Measurements from ENCODE around the gene AFAP1. TPM values are rescaled to one million over a fixed set of nuclear protein-coding genes. Genes with fewer than 3 reads are reported as not detected.

Gene AFAP1
- total and polyA plus RNA-seq, 2 of the 8 experiments (the other 6 are each of a cell fraction or from before 2014, with no cell fraction given): 3.6 to 18.2 TPM

DNA sequence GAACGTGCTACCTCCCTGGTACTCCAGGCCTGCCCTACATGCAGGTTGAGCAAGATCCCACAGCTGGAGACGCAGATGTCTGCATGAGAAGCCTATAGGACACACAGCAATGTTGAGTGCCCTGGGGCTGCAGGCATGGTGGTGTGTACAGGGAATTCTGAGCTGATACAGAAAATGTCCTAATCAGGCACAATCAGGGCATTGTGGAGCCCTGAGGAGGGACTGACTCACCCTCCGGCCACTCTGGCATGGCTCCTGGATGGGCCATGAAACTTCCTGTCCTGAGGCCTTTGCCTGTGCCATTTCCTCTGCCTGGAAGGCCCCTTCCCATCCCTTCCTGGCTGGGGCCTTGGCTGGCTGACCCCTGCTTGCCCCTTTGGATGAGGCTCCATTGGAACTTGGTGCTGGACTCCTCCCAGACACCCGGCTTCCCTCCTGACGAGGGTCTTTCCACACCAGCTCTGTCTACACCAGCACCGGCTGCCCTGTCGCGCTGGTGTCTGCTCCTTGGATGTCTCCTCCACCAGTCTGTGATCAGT, 16.7 kb upstream of the AFAP1 start:
- 0 out of 2 replicates have a peak overlapping the region, but pooled peaks have one; percentile 61 for H2BK20ac ChIP-seq (ENCODE audit: low read length)
- H3K27ac ChIP-seq (ENCODE audit: low read depth, low read length): no peak overlapping the region
- FAIRE-seq (no peak), DNase-seq (ENCODE audit: low read depth in 1 of 2, low spot score in 2 of 2) (no peak)
- no peaks in the 10 kb centered on the region for H3K27me3 ChIP-seq (replicated peaks in 1 of 4; ENCODE audit: control insufficient read depth in 3 of 4, extremely low read depth in 1 of 4, insufficient read depth in 3 of 4, low read length in 3 of 4)
- H2AK5ac ChIP-seq (ENCODE audit: low read depth, low read length): no peak overlapping the region
- H4K20me1 ChIP-seq (replicated peaks in 1 of 2; ENCODE audit: control insufficient read depth in 1 of 2, insufficient read depth in 2 of 2, low read length in 2 of 2): no peaks in the 10 kb centered on the region
- peaks cover 3 to 10% (median 7%) of the 10 kb centered on the region in 4 experiments for H3K4me1 ChIP-seq (replicated peaks in 1 of 4; ENCODE audit: control insufficient read depth in 3 of 4, insufficient read depth in 4 of 4, low read length in 3 of 4)
- no peak overlapping the region for H4K5ac ChIP-seq (ENCODE audit: insufficient read length, low read depth, low read length)
- no peak overlapping the region for H4K8ac ChIP-seq (ENCODE audit: extremely low read depth, insufficient read depth, low read length)
- H3K56ac ChIP-seq (replicated peaks; ENCODE audit: insufficient read length, low read depth, low read length): no peak overlapping the region
- H2BK15ac ChIP-seq (ENCODE audit: low read length): no peak overlapping the region; the same call in 1 of the 2 replicates
- no peak overlapping the region for H2BK120ac ChIP-seq (replicated peaks; ENCODE audit: low read depth, low read length)
- H3K79me2 ChIP-seq (ENCODE audit: control insufficient read depth in 1 of 2, insufficient read depth in 2 of 2, low read length in 2 of 2): no peaks in the 10 kb centered on the region
- H3K18ac ChIP-seq (ENCODE audit: extremely low read depth, low read length): no peak overlapping the region; the same call in 1 of the 2 replicates
- no peaks in the 10 kb centered on the region for H3K36me3 ChIP-seq (ENCODE audit: control insufficient read depth in 2 of 4, insufficient read depth in 4 of 4, low read length in 3 of 4)
- no peaks in the 10 kb centered on the region for H3K79me1 ChIP-seq (ENCODE audit: low read depth, low read length)
- no peak overlapping the region for H3K4me2 ChIP-seq (ENCODE audit: insufficient read depth in 1 of 2, low read depth in 2 of 2, low read length in 2 of 2)
- H3K14ac ChIP-seq (ENCODE audit: insufficient read length): no peak overlapping the region
- no peak overlapping the region for H2AFZ ChIP-seq (ENCODE audit: low read length)
- H3K4ac ChIP-seq (replicated peaks; ENCODE audit: insufficient read length, low read depth, low read length): no peak overlapping the region
- no peaks in the 10 kb centered on the region for H3K9me3 ChIP-seq (ENCODE audit: insufficient read depth in 2 of 2, low read depth in 1 of 2, low read length in 1 of 2)
- 93% methylated on average over 8 of the region's 8 CpGs; no CpG with 5 or more reads in 1 of the 2 experiments for WGBS, 2 experiments (ENCODE audit: extremely low coverage in 1 of 2, insufficient coverage in 1 of 2, insufficient read length in 1 of 2, insufficient replicate concordance in 2 of 2, low coverage in 1 of 2, low lambda C conversion rate in 2 of 2, missing lambda C conversion rate in 1 of 2)
- ChIA-PET CTCF (ENCODE audit: partially characterized antibody) (interaction anchor here (0.5 to 2.3 kb wide), 7 partner anchors 9 to 571 kb away, joined by 3 to 7 read pairs (median 3); no protein-coding TSS in a partner anchor), POLR2A (ENCODE audit: partially characterized antibody) (interaction anchor here (1.0 kb wide), 1 partner anchor 8 kb away, joined by 3 read pairs; no protein-coding TSS in a partner anchor)
- no peak overlapping the region for H3K4me3 ChIP-seq (ENCODE audit: extremely low read depth in 1 of 4, insufficient read depth in 2 of 4, low read depth in 3 of 4, low read length in 4 of 4)
- peak overlapping the region; percentile 60; the same call in 1 of the 2 replicates for H2BK12ac ChIP-seq (ENCODE audit: low read depth, low read length)
- no peak overlapping the region for H4K91ac ChIP-seq (replicated peaks; ENCODE audit: insufficient read length, low read length)
- no peak overlapping the region; the same call in 1 of the 2 replicates for H2BK5ac ChIP-seq (ENCODE audit: low read depth, low read length)
- no peak overlapping the region for H3K9ac ChIP-seq (replicated peaks in 1 of 4; ENCODE audit: extremely low read depth in 1 of 4, low read depth in 3 of 4, low read length in 3 of 4)
- H3K23ac ChIP-seq (ENCODE audit: insufficient read length): no peak overlapping the region
- TF ChIP-seq RFX5 (IDR thresholded peaks at IDR 0.05; ENCODE audit: borderline replicate concordance, low read depth, low read length) (no peak), SUZ12 (IDR thresholded peaks at IDR 0.05; ENCODE audit: low read length) (no peak), SP4 (IDR thresholded peaks at IDR 0.05; ENCODE audit: low read length) (no peak), TAF7 (optimal IDR thresholded peaks at IDR 0.05; ENCODE audit: borderline replicate concordance, low read depth, low read length) (no peak), NRF1 (IDR thresholded peaks at IDR 0.05; ENCODE audit: low read depth, low read length) (no peak), SRF (IDR thresholded peaks at IDR 0.05; ENCODE audit: low read depth, low read length) (no peak), CHD1 (IDR thresholded peaks at IDR 0.05; ENCODE audit: low read depth, low read length) (no peak), RBBP5 (IDR thresholded peaks at IDR 0.05; ENCODE audit: borderline replicate concordance, low read depth, low read length) (no peak), CHD2 (IDR thresholded peaks at IDR 0.05; ENCODE audit: low read length) (no peak), CREB1 (IDR thresholded peaks at IDR 0.05) (no peak), MAFK (IDR thresholded peaks at IDR 0.05; ENCODE audit: low read depth, low read length) (no peak), YY1 (IDR thresholded peaks at IDR 0.05; ENCODE audit: low read depth, low read length) (no peak), PHF8 (conservative IDR thresholded peaks at IDR 0.05; ENCODE audit: low read depth, low read length) (no peak)
- TF ChIP-seq, protein P1, sequence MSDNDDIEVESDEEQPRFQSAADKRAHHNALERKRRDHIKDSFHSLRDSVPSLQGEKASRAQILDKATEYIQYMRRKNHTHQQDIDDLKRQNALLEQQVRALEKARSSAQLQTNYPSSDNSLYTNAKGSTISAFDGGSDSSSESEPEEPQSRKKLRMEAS (IDR thresholded peaks at IDR 0.05): no peak
- H3K23me2 ChIP-seq (ENCODE audit: low read depth, low read length): no peaks in the 10 kb centered on the region

Data from H1 (cell line).